ENCODE results near the gene VAC14.

Gene VAC14

DNA sequence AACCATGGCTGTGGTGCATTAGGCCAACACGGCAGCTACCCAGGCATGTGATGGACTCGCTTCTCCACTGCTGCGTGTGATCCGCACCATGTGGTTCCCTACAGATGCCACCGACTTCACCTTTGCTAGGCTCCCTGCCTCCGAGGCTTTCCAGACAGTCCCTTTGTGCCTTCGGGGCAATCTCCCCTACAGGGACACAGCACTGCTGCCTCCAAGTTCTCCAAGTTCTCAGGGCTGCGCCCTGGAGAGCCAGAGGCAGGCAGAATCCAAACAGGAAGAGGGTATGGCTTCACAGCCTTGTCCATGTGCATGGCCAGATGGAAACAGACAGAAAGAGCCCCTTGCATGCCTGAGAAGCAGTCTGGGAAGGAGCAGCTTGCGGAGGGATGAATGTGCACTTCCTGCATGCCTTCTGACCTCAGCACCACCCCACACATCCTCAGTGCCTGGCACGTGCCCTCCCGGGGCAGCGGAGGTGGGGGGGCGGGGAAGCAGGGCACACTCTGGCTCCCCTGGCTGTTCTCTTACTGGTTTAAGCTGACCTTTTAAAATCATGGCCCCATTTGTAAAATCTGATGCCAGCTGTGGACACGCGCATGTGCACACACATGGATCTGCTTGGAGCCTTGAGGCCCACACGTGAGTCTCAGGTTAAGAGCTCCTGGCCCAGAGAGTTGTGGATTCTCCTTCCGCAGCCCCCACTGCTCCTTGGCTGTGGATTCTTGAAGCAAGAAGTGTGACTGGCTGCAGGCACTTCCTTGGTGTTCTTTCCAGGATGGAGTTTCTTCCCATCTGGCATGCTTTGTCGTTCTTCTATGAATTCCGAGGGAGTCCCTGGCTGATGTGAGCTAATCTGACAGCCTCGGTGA is 59.8 kb downstream of the VAC14 start:
- DNase-seq, result peak; percentile 55

- no peak for DNase-seq
Measured at GRCh38 chr16:70740174-70740913, 60.6 kb downstream of the VAC14 start.

- no peak for DNase-seq
Measured at GRCh38 chr16:70739389-70739788, 61.6 kb downstream of the VAC14 start.

- DNase-seq, result peak; percentile 67
Measured at GRCh38 chr16:70738083-70738977, 62.6 kb downstream of the VAC14 start.

DNA sequence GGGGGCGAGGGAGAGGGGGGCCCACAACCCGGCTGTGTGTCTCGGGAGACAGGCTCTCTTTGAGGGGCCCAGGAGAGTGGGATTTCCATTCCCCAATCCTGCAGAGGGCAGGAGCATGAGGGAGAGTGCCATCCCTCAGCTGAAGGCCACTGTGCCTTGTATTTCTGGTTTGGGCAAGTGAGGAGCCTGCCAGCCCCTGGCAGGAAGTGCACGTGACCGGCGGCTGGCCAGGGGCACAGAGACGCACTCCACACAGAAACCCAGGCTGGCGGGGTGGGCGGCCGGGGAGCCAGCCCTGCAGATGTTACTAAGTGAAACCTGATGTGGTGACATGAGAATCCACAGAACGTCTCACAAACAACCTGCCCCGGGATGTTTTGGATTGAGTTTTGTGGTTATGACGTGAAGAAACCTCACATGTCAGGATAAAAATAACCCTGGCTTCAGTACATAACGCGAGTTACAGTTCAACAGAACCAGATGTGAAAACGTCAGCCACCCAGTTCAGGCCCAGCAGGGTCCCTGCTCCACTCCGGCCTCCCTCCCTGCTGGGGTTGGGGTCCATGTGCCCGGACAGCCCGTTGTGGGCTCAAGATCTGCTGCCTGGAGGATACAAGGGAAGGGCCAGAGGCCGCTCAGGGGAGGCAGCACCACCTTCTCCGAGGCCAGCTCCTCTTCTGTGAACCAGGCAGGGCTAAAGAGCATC is 63.4 kb downstream of the VAC14 start:
- peak; percentile 87 for DNase-seq

DNA sequence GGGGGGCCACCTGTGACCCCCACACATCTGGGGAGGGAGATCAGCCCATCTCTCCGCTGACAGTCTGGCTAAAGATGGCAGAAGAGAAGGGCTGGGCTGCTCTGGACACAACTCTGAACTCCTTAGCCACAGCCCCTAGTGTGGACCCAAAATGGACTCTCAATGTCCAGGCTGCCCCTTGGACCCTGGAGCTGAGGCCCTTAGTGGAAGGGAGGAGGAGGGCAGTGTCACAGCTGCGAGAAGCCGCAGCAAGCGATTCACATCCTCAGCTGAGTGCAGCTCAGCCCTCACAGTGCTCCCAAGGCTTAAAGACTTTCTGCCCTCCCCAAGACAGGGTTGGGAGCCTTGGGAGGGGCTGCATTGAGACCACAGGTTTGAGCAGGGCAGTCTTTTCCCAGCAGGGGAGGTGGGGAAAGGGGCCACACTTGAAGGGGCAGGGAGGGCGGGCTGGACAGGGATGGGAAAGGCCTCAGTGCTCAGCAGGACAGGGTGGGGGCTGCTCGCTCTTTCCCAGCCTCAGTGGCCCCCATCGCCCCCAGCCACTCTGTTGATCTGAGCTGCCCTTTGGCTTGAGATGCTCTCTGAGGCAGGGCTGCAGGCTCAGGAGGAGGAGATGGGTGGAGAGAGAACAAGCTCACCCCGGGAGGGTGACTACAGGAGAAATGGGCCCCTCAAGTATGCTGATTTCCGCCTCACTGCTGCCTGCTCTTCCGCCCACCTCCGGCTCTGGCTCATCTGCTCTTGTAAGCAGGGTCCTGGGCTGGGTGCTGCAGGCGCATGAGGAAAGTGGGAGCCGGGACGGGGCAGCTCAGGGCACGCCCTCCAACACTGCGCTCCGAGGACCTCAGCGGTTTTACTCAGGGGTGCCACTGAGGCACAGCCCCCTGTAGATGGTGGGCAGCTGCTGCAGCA is 64.2 kb downstream of the VAC14 start:
- DNase-seq, result peak; percentile 61

- DNase-seq, result no peak
Measured at GRCh38 chr16:70735141-70735979, 65.6 kb downstream of the VAC14 start.

DNA sequence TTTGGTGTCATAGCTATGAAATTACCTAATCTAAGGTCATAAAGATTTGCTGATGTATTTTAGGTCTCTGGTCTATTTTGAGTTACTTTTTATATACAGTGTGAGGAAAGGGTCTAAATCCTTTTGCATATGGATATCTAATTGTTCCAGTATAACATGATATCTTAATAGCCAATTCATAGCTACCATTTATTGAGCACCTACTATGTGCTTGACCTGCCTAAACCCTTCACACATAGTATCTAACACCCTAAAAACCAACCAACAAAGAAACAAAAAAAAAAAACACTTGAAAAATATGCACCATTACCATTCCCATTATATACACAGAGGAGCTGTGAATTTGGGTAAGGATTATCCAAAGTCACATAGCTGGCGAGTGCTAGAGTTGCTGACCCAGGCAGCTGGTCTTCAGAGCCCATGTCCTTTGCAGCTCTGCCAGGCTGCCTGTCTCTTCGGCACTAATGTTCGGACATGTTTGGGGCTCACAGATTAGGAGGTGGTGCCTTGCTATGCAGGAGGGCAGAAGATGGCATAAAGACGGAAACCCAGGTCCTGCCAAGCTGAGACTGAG is 66.3 kb downstream of the VAC14 start:
- no peak for DNase-seq

DNA sequence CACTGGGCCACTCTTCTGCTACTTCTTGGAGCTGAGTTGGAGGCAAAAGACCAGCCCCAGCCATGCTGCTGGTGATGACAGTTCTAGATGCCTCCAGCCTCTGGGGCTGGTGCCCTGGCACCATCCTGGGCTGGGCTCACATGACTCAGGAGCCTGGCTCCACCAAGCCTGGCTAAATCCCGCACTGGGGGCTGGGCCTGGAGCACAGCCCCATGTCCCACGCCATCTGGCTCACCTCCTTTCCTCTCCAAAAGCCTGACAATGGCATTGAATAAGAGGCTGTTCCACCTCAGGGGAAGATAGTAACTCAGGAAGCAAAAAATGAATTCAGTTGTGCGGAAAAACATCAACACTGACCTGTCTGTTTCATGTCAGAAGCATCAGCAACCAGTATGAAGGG is 70.0 kb downstream of the VAC14 start:
- no peak for DNase-seq

DNA sequence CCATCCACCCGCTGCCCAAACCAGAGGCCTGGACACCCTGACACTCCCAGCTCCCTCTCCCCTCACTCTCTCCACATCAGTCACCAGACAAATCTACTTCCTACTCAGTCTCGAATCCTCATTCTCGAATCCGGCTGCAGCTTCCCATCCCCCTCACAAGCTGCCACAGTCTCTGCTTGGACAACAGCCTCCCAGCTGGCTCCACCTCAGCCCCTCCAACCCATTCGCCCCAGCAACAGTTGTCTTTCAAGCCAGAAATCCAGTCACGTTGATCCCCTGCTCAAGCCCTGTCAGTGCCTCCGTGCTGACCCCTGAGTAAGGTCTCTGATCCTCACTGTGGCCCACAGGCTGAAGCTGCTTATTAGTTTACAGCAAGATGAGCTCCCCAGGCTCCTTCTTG is 70.9 kb downstream of the VAC14 start:
- DNase-seq, result no peak

DNA sequence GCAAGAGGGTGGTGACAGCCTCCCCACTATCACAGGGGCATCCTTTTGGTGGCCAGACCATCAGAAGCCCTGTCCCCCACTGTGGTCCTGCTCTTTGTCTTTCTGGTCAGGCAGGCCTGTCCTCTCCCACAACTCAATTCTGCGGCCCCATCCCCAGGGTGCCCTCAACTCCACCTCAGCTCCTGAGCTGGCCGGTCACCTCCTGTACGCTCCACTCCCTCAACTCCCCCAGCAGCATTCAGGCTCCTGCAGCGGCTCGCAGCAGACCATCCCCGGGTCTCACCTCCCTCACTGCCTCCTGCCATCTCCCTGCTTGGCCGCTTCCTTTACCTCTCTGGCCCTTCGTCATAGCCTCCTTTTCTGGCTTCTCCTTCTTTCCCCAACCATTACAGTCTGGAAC is 71.7 kb downstream of the VAC14 start:
- no peak for DNase-seq

DNA sequence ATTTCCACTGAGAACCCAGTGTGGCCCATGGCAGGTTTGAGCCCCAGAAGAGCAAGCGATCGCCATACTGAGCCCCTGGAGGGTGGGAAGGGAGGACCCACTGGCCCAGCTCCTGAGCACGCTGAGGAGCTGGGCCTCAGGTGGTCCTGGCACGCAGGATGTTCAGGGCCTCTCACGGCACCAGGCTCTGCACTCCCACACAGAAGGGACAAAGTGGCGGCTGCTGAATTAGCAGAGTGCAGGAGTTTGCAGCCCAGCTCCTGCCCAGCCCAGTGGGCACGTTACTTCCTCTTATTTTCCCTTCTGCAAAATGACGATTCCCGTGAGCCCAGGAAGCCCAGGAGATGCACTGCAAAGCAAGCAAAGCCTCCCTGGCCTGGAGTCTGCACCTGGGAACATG is 72.8 kb downstream of the VAC14 start:
- no peak for DNase-seq

- no peak for DNase-seq
Measured at GRCh38 chr16:70726892-70727361, 74.0 kb downstream of the VAC14 start.

DNA sequence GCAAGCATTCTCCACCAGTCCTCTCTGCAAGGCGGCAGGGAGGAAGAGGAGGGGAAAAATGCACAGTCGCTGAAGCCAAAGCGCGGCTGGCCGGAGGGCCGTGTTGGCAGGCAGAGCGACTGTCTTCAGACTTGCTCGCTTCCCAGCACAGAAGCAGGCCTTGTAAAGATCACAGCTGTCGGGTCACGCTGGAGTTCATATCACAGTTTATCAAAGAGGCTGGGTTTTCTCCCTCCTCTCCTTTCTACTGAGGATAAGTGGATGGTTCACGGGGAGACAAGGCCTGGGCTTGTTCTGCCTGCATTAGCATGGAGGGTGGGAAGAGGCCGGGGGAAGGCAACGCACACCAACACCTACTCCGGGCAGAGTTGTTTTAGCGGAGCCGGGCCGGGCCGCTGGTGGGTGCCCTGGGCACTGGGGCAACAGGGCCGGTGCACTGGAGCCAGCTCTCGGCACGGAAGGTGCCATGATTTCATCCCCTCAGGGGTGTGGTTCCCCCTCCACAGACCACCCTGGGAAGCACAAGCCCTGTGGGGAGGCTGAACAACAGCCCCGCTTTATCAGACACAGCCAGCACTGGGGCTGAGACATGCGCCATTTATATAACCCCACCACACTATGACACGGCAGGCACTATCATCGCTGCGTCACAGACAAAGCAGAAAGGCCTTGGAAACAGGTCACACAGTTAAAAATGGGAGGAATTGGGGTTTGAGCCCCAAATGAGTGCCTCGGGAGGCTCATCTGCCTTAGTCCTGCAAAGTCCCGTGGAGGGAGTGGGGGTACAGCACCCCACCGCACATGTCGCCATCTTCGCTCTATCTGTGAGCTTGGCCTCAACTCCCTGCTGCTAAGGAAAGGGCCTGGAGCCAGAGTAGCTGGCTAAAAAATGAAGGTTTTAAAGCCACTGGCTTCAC is 74.8 kb downstream of the VAC14 start:
- DNase-seq, result no peak

- no peak for DNase-seq
Measured at GRCh38 chr16:70725024-70725911, 75.7 kb downstream of the VAC14 start.

DNA sequence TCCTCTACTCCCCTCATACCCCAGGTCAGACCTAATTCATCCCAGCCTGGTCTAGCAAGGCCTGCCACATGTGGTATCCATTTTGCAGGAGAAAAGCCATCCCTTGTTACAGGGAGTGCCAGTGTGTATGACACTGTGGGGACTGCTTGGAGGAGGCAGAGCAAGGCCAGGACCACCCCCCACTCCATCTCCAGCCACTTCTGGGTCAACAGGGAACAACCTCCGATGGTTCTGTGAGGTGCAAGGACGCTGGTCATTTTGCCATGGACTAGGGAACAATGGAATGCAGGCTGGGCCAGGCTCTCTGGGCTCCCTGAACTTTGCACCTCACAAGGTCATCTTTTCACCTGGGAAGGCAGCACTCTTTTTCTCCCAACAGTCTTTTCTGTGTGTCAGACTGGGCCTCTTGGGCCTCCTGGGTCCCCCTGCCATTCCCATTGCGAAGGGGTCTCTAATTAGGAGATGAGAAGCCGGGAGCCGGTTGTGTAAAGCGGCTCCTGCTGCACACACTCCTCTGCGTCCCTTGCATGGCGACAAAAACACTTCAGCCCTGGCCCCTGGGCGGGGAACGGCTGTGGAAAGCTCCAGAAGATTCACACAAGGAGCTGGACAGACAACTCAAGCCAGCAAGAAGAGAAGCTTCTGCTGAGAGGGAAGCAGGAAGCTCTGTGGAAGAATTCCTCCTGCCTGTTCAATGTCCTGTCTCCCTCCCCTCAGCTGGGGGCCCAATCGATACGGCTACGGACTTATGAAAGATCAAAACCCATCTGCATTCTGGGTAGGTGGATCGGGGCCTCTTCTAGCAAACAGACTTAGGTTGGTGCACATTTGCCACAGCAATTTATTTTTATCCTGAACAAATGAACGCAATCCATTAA is 76.6 kb downstream of the VAC14 start:
- no peak for DNase-seq

DNA sequence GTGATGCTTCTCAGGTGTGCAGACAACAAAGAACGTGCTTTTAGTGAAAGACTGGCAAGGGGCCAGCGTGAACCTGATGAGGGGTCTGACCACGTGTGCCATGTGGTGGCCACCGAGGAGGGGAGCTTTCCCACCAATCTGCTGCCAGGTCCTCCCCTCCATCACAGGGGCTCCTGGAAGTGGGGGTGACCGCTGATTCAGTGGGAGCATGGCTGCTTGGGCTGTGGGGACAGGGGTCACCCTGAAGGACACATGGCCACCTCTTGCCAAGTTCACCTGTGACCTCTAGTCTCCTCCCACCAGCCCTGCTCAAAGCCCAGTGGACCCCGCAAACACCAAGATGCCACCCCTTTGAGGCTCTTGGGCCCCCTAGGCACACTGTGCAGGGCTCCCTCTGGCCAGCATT is 77.2 kb downstream of the VAC14 start:
- no peak for DNase-seq
